Nucleus accumbens (tissue), 56 donors: ENCODE results near the gene CIT.
A peak's percentile ranks its signal among the peaks of the same experiment; 100 is the strongest.

ENCODE experiments used
- DNase-seq, 56 donors: peaks; one replicate each; lab custom pipeline; 2025; lab: John Stamatoyannopoulos, UW

The CIT gene

DNA sequence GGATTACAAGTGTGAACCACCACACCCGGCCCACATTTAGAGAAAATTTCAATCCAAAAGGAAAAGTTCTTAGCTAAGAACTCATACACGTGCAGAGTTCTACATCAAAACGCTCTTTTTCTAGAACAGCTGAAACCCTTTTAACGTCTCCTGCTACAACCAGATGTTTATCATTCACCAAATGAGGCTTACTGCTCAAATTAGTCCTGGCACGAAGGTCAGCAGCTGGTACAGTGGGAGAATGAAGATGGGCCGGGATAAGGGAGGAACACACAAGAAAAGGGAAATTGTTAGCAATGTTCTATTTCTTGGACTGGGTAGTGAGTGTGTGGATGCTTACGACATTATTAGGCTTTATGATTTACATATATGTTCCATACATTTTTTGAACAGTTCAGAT, 171.9 kb downstream of the CIT start:
- no peak for DNase-seq

DNA sequence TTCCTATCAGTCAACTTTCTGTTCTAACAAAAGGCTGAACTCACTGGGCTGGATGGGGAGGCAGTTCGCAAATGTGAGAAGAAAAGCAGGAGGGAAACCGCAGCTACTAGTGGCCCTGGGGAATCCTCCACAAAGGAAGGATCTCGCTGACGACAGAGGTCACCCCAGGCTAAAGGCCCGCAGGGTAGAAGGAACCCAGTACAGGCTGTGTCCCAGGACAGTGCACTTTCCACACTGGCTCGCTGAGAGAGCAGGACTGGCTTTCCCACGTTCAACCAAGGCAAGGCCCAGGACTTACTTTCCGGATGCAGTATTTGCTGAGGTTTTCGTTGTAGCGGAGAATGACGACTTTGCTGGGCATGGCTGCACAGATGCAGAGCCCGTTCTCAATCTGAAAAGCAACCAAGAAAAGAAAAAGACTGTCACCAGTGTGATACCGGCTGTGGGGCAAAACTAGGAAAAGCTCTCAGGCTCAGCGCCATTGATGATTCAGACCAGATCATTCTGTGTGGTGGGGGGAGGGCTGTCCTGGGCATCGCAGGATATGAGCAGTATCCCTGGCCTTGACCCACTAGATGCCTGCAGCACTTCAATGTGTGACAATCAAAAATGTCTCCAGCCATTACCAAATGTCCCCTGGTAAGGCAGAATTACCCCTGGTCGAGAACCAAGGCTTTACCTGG, 172.9 kb downstream of the CIT start:
- peak in 2 of 56 donors; percentile 4 to 13 for DNase-seq

DNA sequence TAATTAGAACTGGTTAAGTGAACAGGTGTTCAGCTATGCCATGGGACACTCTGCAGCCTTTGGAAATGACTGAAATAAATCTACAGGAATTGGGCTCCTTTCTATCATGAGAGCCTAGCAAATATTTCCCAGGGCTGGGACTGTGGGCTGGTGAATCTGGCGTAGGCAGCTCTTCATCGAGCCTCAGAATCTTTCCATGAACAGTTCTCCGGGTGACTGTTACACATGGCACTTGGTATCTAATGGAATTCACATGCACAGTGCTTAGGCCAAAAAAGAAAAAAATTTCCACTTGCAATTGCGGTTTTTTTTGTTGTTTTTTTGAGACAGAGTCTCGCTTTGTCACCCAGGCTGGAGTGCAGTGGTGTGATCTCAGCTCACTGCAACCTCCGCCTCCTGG, 177.0 kb downstream of the CIT start:
- peak in 7 of 56 donors; percentile 8 to 29 (median 21) for DNase-seq

DNA sequence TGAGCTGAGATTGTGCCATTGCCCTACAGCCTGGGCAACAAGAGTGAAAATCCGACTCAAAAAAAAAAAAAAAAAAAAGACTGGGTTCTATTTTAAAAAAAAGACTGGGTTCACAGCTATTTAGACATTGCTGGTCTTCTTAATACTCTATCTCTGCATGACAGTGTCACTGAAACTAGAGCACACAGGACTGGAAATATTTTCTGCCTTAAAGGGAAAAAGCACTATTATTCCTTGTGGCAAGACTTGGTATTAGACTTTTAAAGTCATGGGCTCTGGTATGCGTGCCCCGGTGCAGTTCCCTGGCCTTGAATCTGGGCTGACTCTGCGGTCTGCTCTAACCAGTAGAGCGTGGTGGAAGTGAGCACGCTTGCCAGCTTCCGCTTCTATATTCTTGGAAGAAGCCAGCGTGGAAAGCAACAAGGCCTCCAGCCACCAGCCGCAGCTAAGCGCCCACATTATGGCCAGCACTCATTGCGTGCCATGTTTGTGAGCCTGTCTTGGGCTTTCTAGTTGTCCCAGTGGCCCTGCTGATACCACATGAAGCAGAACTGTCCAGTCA, 177.8 kb downstream of the CIT start:
- no peak for DNase-seq

DNA sequence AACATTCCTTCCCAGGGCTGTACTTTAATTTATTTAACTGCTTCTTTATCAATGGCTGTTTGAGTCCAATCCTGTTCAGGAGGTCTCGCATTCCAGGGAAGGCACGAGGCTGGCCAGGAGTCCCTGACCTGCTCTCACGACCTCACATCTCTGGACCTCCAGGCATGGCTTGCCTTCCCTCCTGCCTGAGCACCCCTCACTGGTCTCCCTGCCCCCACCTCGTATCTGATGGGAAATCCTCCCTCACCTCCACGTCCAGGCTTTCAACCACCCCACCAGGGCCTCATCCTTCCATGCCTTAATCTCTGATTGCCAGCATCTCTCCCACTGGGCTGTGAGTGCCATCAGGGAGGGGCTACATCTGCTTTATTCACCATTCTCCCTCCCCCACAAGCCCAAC, 180.2 kb downstream of the CIT start:
- no peak for DNase-seq

DNA sequence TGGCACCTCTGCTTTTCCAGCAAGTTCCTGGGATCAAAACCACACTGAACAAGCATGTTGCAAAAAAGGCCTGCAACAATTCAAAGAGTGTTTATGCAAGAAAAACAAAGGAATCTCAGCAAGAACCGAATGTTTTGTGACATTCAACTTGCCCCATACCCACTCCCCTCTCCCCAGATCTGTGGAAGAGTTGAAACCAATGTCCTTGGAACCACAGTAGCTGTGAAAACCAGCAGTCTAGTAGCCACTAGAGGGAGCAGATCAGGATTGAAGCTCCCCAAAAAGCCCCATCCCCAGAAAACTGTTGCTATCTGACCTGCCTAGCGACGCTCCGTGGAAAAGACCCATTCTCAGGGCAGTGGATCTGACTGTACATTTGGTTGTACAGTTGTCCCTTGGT, 182.1 kb downstream of the CIT start:
- no peak for DNase-seq

DNA sequence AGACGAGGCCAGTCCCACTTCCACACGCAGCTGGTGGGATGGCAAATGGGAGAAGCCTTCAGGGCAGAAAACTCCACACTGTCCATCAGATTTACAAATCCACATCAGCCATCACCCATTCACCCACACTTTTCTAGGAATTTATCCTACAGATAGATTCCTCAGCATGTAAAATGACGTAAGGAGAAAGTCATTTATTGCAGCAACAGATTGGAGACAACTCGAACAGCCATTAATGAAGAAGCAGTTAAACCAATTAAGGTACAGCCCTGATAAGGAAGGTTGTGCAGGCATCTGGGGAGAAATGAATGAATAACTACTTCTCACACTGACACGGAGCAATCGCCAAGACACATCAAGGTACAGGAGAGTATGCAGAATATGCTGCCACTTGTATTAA, 183.0 kb downstream of the CIT start:
- no peak for DNase-seq

DNA sequence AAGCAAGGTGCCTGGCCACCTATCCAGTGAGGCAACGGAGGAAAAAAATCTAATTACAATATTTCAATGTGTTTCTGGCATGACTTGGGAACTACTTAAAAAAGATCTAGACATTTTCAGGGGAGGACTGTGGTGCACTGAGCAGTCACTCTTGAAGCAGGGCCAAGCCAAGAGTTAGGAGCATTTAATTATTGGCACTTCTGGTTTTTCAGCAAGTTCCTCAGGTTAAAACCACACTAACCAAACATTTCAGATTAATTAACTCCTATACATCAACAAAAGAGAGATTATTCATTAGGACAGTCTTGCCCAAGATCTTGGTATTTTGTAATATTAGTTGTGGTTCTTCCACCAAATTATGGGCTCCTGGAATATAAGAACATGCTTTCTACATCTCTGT, 183.6 kb downstream of the CIT start:
- DNase-seq, result no peak

DNA sequence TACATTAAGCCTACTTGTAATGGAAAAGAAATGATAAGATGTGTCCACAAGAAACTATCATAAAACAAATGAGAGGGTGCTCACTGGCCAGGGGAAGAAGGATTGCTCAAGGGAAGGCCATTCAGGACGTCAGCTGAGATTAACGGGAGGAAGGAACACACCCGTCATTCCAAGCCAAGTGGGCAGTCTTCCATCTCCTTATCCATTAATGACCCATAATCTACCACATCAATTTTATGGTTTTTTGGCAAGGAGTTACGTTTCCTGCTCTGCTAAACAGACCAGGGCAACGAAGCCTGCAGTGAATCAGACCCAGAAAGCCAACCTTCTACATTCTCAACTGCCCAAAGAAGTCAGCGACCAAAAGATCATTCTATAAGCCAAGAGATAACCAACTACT, 184.1 kb downstream of the CIT start:
- DNase-seq, result no peak

DNA sequence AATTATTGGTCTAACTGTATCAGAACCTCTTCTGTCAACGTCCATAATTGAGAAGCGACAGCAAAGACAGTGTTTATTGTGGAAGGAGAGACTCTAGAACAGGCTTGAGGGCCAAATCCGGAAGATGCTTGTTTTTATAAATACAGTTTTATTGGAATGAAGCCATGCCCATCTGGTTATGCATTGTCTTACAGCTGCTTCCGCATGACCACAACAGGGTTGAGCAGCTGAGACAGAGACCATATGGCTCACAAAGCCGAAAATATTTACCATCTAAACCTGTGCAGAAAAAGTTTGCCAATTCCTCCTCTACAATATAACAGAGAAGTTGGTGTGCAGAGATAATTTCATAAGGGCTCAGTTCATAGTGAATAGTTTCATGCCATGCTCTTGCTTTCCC, 184.7 kb downstream of the CIT start:
- DNase-seq, result no peak

DNA sequence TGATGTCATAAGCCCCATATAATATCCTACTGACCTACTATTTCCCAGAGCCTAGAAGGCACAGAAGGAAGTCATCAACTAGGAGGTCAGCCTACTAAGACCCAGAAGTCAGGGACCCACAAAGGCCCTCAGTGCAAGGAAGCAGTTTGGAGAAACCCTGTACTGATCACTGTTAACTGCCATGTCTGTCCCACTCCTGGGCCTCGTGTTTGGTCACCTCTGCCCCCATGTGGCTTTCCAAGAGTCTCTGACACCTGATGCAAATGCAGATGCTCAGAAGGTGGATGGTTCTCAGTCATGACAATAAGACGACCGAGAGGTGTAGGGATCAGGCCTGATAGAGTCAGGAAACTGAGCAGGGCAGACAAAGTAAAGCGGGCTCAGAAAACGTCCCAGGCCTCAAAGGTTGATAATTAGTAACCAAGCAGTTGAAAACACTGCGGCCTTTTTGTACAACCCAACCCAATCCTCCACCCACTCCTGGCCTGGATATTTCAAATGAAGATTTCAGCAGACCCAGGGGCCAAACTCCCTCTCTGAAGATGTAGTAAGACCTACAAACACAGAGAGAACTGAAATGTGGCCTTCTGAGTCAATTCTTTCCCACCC, 185.8 kb downstream of the CIT start:
- DNase-seq, result no peak

DNA sequence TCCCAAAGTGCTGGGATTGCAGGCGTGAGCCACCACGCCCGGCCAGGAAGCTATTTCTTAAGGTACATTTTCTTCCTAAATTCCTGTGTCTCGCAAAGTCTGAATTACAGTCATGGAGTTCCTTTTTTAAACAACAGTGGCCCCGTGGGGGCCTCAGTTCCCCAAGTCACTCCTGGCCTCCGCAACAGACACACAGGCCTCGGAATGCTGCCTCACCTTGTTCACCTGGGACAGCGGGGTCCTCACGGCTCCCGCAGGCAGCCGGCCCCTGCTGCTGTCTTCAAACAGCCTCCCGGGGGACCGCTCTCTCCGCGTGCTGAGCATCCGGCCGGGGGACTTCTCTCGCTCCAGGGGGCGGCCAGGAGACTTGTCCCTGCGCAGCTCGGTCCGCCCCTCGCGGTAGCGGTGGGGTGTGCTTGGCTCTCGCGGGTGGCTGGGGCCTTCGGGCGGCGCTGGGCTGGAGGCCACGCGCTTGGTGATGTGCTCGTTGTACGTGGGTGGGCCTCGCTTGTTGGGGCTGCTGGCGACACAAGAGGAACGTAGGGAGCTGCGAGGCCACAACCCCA, 187.1 kb downstream of the CIT start:
- no peak for DNase-seq

DNA sequence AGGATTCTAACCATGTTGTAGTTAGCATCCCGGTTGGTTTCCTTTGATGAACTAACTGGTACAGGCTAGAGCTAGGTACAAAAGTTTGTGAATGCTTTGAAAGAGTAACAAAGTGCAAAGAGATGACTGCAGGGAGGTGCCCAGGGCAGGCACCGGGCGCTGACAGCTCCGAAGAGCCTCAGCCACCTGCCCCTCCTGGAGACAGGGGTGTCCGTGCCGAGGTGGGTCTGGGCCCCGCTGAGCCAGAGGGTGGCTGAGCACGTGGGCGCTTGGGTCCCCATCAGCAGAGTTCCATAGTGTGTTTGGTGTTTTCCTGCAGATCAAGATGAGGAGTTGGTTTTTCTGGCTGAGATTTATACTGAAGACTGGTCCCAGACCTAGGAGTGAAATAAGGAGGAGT, 189.2 kb downstream of the CIT start:
- no peak for DNase-seq

DNA sequence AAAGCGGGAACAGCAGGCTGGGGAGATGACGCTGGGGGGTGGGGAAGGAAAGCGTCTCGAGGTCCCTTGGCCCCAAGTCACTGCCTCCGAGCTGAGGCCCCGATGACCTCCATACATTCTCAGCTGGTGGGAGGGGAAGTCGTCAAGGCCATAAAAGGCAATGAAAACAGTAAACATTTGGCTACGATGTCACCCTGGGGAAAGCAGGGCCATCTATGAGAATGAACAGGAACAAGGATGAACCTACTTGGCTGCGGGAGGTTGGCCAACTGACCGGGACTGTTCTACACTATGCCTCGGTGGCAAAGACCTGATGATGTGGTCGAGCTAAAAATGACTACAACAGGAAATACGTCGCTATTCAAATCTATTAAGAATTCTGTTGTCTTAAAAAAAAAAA, 189.7 kb downstream of the CIT start:
- DNase-seq, result no peak

DNA sequence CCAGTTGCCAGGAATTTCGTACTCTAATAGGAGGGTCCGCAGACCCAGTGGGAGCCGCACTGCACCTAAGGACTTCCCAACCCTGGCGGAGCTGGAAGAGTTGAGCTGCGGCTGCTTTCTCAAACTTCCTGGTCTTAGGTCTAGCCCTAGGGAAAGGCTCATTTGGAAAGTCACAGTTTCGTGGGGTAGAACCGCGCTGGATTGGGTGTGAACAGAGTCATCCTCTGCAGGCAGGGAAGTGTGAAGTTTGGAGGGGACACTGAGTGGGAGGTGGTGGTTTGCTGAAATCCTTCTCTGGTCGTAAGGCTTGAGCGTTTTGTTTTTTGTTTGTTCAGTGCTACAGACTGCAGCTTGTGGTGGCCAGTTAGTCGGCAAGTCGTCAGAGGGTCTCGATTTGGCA, 190.3 kb downstream of the CIT start:
- DNase-seq, result no peak

DNA sequence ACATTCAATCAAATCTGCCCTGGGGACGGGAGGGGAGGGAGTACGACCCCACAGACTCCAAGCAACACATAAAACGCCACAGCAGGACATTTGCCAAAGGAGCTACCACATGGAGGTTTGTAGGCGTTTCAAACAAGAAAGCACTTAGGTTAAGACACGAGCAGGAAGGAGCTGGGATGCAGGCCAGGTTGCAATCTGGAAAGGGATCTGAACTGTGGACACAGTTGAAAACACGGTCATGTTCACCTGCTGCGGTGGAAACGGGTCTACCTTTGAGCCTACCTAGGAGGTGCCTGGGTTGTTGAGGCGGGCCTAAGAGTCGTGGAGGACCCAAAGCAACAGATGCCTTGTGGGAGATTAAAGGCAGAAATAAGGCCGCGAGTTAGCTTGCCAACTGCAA, 190.8 kb downstream of the CIT start:
- no peak for DNase-seq

DNA sequence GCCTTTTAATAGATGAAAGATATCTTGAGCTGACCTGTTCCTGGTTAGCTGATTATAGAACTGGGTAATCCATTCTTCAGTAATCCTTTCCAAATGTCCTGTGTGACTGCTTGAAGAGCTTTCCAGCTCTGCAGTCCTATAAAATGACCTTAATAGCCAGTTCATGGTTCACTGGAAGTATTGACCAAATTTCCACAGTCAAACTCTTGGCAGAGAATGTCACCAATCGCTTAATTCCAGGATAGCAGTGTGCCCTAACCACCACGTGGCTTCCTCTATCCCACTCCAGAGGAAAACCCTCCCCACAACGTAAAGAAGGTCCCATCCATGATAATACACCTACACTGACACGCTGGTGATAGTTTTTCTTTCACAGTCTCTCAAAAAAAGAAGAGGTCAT, 191.7 kb downstream of the CIT start:
- no peak for DNase-seq

DNA sequence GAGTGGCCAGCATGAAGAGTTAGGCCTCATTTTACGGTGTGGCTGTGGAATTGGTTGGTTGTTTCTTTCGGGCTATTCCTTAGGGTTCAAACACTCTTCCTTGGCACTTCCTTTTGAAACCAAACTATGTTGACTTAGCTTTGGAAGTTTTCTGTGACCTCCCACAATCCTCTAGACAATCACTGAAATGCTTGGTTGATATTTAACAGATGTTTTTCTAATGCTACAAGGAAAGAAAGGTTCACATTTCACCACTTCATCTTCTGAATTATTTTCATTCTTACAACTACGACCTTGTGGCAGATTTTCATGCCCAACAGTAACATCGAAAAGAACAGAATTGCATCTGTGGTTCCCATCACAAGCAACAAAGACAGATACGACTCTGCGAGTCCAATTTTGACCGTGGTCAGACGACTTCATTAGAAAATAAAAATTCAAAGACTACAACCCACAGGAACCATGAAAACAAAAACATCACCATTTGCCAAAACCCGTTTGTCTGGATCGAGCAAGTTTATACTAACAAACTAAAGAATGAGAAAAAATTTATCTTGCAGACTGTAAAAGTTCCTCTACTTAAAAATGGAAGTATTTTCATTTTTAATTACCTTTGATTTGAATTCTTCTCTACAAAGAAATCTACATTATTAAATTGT, 192.3 kb downstream of the CIT start:
- DNase-seq, result no peak

DNA sequence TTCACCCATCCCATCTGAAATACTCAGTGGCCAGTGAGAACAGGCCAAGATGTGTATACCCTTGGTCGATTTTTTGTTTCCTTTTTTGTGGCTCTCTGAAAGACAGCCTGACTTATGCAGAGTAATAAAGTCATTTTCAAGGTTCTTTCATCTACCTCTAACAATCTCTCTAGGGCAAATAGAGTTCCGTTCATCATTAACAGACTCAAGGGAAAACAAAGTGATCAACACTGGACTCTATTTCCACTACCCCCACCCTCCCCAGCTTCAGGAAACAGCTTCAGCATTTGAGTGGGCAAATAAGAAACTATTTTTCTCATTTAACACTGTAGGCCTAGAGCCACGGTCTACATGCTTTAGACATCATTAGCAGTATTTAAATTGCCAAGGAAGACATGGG, 193.3 kb downstream of the CIT start:
- DNase-seq, result no peak

DNA sequence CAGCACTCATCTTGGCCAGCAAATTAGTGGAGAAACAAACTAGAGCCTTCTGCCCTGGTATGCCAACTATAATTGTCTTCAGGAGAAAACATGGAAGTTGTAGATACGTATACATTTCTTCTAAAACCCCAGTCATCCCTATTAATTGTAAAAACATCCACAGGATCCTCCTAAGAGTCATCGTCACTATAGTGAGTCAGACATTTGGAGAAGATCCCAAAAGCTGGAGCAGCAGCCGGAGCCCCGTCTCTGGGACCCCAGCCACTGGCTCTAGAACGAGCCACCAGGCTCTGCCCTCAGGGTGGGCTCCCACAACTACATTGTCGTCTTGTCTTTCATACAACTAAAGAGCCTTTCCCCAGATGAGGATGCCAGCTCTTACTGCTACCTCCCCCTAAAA, 193.7 kb downstream of the CIT start:
- no peak for DNase-seq

DNA sequence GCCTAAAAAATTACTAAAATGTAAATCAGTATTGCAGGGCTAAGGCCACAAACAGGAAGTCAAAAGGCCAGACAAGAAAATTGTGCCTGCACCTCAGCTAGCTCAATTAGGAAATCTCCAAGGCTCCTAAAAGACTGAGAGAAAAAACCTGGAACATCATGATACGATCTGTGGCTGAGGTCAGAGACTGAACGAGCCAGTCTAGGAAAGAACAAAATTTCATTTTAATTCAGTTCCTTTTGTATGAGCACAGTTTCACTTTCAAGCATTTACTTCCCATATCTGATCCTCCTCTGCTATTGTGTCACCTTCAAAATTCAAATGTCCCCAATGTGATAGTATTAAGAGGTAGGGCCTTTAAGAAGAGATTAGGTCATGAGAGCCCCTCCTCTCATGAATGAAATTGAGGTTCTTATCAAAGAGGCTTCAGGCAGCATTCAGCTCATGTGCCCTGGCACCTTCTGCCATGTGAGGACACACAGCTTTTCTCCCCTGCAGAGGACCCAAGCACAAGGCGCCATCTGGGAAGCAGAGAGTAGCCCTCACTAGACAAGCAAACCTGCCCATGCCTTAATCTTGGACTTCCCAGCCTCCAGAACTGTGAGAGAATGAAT, 194.4 kb downstream of the CIT start:
- no peak for DNase-seq
